Erythroblast (primary cell): Measurements from ENCODE around the gene HSD17B1.

Source experiments
- DNase-seq, 2 experiments: peaks; one replicate each; lab custom pipeline; 2025; lab: John Stamatoyannopoulos, UW
- GATA1 ChIP-seq: IDR thresholded peaks from 2 replicates; pipeline ENCODE4 v1.6.1; 2011; ENCODE audit warnings: low read depth, mild to moderate bottlenecking, control low read depth, low read length, moderate library complexity
- POLR2A ChIP-seq: IDR thresholded peaks from 2 replicates; pipeline ENCODE4 v1.6.1; 2011; ENCODE audit warnings: mild to moderate bottlenecking, low read length

HSD17B1 gene

GRCh38 chr17:42519546-42520491 lies 32.9 kb upstream of the HSD17B1 start:
- peak; percentile 78 to 82 for DNase-seq
- TF ChIP-seq GATA1 (no peak), POLR2A (peak; percentile 29)

- DNase-seq: peak; percentile 49 to 59
- TF ChIP-seq POLR2A (no peak), GATA1 (no peak)
Observed at GRCh38 chr17:42520540-42520951, 32.2 kb upstream of the HSD17B1 start.

- DNase-seq: no peak
- TF ChIP-seq GATA1 (no peak), POLR2A (no peak)
Observed at GRCh38 chr17:42521036-42521435, 31.7 kb upstream of the HSD17B1 start.

GRCh38 chr17:42521666-42522262 lies 31.0 kb upstream of the HSD17B1 start:
- no peak for TF ChIP-seq GATA1
- TF ChIP-seq POLR2A: no peak
- DNase-seq: no peak

GRCh38 chr17:42522263-42522790 lies 30.4 kb upstream of the HSD17B1 start:
- TF ChIP-seq GATA1: no peak
- TF ChIP-seq POLR2A: no peak
- DNase-seq: no peak

- no peak for DNase-seq
- no peak for TF ChIP-seq GATA1
- no peak for TF ChIP-seq POLR2A
Observed at GRCh38 chr17:42522798-42523278, 29.9 kb upstream of the HSD17B1 start.

- no peak for TF ChIP-seq POLR2A
- TF ChIP-seq GATA1: no peak
- DNase-seq: no peak
Observed at GRCh38 chr17:42525221-42525620, 27.5 kb upstream of the HSD17B1 start.

GRCh38 chr17:42526031-42526444 lies 26.7 kb upstream of the HSD17B1 start:
- TF ChIP-seq POLR2A (no peak), GATA1 (no peak)
- no peak for DNase-seq

- DNase-seq: peak; percentile 37 to 64
- no peak for TF ChIP-seq POLR2A
- no peak for TF ChIP-seq GATA1
Observed at GRCh38 chr17:42527932-42528331, 24.8 kb upstream of the HSD17B1 start.

- peak in 1 of 2 experiments; percentile 21 for DNase-seq
Observed at GRCh38 chr17:42529061-42529460, 23.7 kb upstream of the HSD17B1 start.

GRCh38 chr17:42530952-42531454 lies 21.7 kb upstream of the HSD17B1 start:
- DNase-seq: no peak
- TF ChIP-seq POLR2A (no peak), GATA1 (no peak)

More at GRCh38 chr17:42529061-42529460, 23.7 kb upstream of the HSD17B1 start:
- TF ChIP-seq GATA1 (no peak), POLR2A (no peak)

GRCh38 chr17:42531455-42532354 lies 21.0 kb upstream of the HSD17B1 start:
- peak; percentile 80 to 82 for DNase-seq
- TF ChIP-seq POLR2A: no peak
- TF ChIP-seq GATA1: no peak
